GM19025 (cell line): ENCODE measurements around the gene TEAD1.
A peak's percentile ranks its signal among the peaks of the same experiment; 100 is the strongest.

ENCODE experiments used
- ATAC-seq: cut with Tn5 transposase; IDR thresholded peaks from one replicate; pipeline ENCODE4 v1.9.1; 2021; ENCODE audit warnings: mild to moderate bottlenecking, low read depth, moderate library complexity; ENCODE audit not compliant: unreplicated experiment

The TEAD1 gene

GRCh38 chr11:12882670-12883069, 208.4 kb downstream of the TEAD1 start:
- ATAC-seq = no peak

GRCh38 chr11:12884751-12885318, 210.6 kb downstream of the TEAD1 start:
- ATAC-seq = no peak

GRCh38 chr11:12885717-12886239, 211.6 kb downstream of the TEAD1 start:
- ATAC-seq = no peak

GRCh38 chr11:12886508-12886907, 212.3 kb downstream of the TEAD1 start:
- ATAC-seq = no peak

GRCh38 chr11:12888525-12889158, 214.4 kb downstream of the TEAD1 start:
- ATAC-seq = peak; percentile 48

GRCh38 chr11:12889243-12889642, 215.0 kb downstream of the TEAD1 start:
- no peak for ATAC-seq

GRCh38 chr11:12890476-12890875, 216.3 kb downstream of the TEAD1 start:
- no peak for ATAC-seq

- ATAC-seq = no peak
Measured at GRCh38 chr11:12893787-12894672, 219.8 kb downstream of the TEAD1 start.

GRCh38 chr11:12897390-12897789, 223.2 kb downstream of the TEAD1 start:
- no peak for ATAC-seq

- no peak for ATAC-seq
Measured at GRCh38 chr11:12897867-12898266, 223.6 kb downstream of the TEAD1 start.

- no peak for ATAC-seq
Measured at GRCh38 chr11:12900496-12900895, 226.3 kb downstream of the TEAD1 start.

- no peak for ATAC-seq
Measured at GRCh38 chr11:12901272-12901671, 227.1 kb downstream of the TEAD1 start.

- no peak for ATAC-seq
Measured at GRCh38 chr11:12901874-12902481, 227.8 kb downstream of the TEAD1 start.

GRCh38 chr11:12902791-12903486, 228.7 kb downstream of the TEAD1 start:
- no peak for ATAC-seq

GRCh38 chr11:12905435-12905834, 231.2 kb downstream of the TEAD1 start:
- ATAC-seq = no peak

- ATAC-seq = no peak
Measured at GRCh38 chr11:12906501-12906900, 232.3 kb downstream of the TEAD1 start.

GRCh38 chr11:12909879-12910278, 235.7 kb downstream of the TEAD1 start:
- ATAC-seq = no peak

- no peak for ATAC-seq
Measured at GRCh38 chr11:12914400-12914912, 240.2 kb downstream of the TEAD1 start.

GRCh38 chr11:12915093-12915492, 240.9 kb downstream of the TEAD1 start:
- ATAC-seq = no peak

GRCh38 chr11:12917822-12918221, 243.6 kb downstream of the TEAD1 start:
- ATAC-seq = no peak
